SH-SY5Y (cell line): ENCODE data around the gene DGUOK.

Experiments used
- GATA2 ChIP-seq: IDR thresholded peaks from 2 replicates; pipeline ENCODE4 v1.6.1; 2011; ENCODE audit warnings: mild to moderate bottlenecking, low read depth, low read length
- GATA3 ChIP-seq: IDR thresholded peaks from 2 replicates; pipeline ENCODE4 v1.6.1; 2011; ENCODE audit warnings: low read depth, mild to moderate bottlenecking, low read length, moderate library complexity

DNA sequence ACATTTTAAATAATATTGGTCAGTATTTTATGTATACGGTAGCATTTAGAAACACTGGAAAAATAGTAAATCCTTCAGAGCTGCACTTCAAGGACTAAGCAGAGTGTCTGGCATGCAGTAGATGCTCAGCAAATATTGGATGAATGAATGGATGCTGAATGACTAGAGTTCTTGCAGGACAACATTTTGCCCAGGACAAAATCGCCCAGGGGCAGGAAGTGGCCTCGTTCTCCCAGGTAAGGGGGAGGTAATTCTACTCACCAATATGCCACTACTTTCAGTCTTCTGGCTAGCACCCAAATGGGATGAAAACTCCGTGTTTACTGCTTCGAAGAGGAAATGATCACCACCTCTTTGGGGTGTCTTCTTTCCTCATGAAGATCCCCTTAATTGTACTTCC is 4.0 kb upstream of the DGUOK start:
- TF ChIP-seq GATA2 (no peak), GATA3 (no peak)
